Measurements from ENCODE around the gene SHISA6.

Gene SHISA6

GRCh38 chr17:11340803-11341202 is 99.8 kb downstream of the SHISA6 start:
- TF ChIP-seq ZNF8 (CRISPR knock-in tag; IDR thresholded peaks at IDR 0.05) (no peak), ZFP3 (CRISPR knock-in tag; IDR thresholded peaks at IDR 0.05) (no peak), RARB (CRISPR knock-in tag; IDR thresholded peaks at IDR 0.05) (no peak), OSR1 (CRISPR knock-in tag; IDR thresholded peaks at IDR 0.05) (no peak), TCF4 (CRISPR knock-in tag; IDR thresholded peaks at IDR 0.05; ENCODE audit: borderline replicate concordance) (no peak), PATZ1 (CRISPR knock-in tag; IDR thresholded peaks at IDR 0.05; ENCODE audit: borderline replicate concordance) (no peak), ZNF565 (CRISPR knock-in tag; conservative IDR thresholded peaks at IDR 0.05; ENCODE audit: low read depth) (no peak), PPARA (CRISPR knock-in tag; IDR thresholded peaks at IDR 0.05; ENCODE audit: borderline replicate concordance) (no peak), ARNTL (CRISPR knock-in tag; IDR thresholded peaks at IDR 0.05; ENCODE audit: borderline replicate concordance, low read depth) (no peak), GLIS3 (CRISPR knock-in tag; IDR thresholded peaks at IDR 0.05) (no peak), ESRRG (CRISPR knock-in tag; IDR thresholded peaks at IDR 0.05) (no peak), CSDC2 (CRISPR knock-in tag; IDR thresholded peaks at IDR 0.05) (no peak), ZFP30 (CRISPR knock-in tag; IDR thresholded peaks at IDR 0.05) (no peak), ISL1 (CRISPR knock-in tag; IDR thresholded peaks at IDR 0.05) (no peak), ZNF70 (CRISPR knock-in tag; IDR thresholded peaks at IDR 0.05) (no peak), BACH2 (CRISPR knock-in tag; IDR thresholded peaks at IDR 0.05; ENCODE audit: borderline replicate concordance) (no peak), ZC3H10 (CRISPR knock-in tag; IDR thresholded peaks at IDR 0.05) (no peak), TOX (CRISPR knock-in tag; IDR thresholded peaks at IDR 0.05; ENCODE audit: borderline replicate concordance) (no peak), CSRNP3 (CRISPR knock-in tag; IDR thresholded peaks at IDR 0.05) (no peak)
- no peak for ATAC-seq

- no peak for ATAC-seq
- no peak for TF ChIP-seq ZC3H10 (CRISPR knock-in tag; IDR thresholded peaks at IDR 0.05)
- no peak for TF ChIP-seq ZNF565 (CRISPR knock-in tag; conservative IDR thresholded peaks at IDR 0.05; ENCODE audit: low read depth)
These were observed 101.1 kb downstream of the SHISA6 start for GRCh38 chr17:11342138-11342537.

GRCh38 chr17:11349106-11349505 is 108.1 kb downstream of the SHISA6 start:
- TF ChIP-seq ESRRG (CRISPR knock-in tag; IDR thresholded peaks at IDR 0.05), result no peak
- no peak for TF ChIP-seq PATZ1 (CRISPR knock-in tag; IDR thresholded peaks at IDR 0.05; ENCODE audit: borderline replicate concordance)
- no peak for TF ChIP-seq PPARA (CRISPR knock-in tag; IDR thresholded peaks at IDR 0.05; ENCODE audit: borderline replicate concordance)
- TF ChIP-seq ZFP3 (CRISPR knock-in tag; IDR thresholded peaks at IDR 0.05), result no peak
- ATAC-seq, result no peak

- ATAC-seq, result no peak
- TF ChIP-seq ZNF565 (CRISPR knock-in tag; conservative IDR thresholded peaks at IDR 0.05; ENCODE audit: low read depth) (no peak), SNAI2 (CRISPR knock-in tag; IDR thresholded peaks at IDR 0.05) (no peak), CSDC2 (CRISPR knock-in tag; IDR thresholded peaks at IDR 0.05) (no peak), ARNTL (CRISPR knock-in tag; IDR thresholded peaks at IDR 0.05; ENCODE audit: borderline replicate concordance, low read depth) (no peak), ISL1 (CRISPR knock-in tag; IDR thresholded peaks at IDR 0.05) (no peak), POU6F1 (CRISPR knock-in tag; IDR thresholded peaks at IDR 0.05; ENCODE audit: borderline replicate concordance, low read depth) (no peak), CSRNP3 (CRISPR knock-in tag; IDR thresholded peaks at IDR 0.05) (no peak), PPARA (CRISPR knock-in tag; IDR thresholded peaks at IDR 0.05; ENCODE audit: borderline replicate concordance) (no peak)
These were observed 110.5 kb downstream of the SHISA6 start for GRCh38 chr17:11351479-11351878.

All from SK-N-SH treated with all-trans-retinoic acid at 6 μM for 48 hours (cell line).